Right forelimb (tissue), 1 donor: ENCODE measurements around the gene PRPSAP2.

Source experiments
- DNase-seq: peaks from one replicate; pipeline ENCODE4 v3.0.0-alpha.2; 2018

PRPSAP2 gene

DNA sequence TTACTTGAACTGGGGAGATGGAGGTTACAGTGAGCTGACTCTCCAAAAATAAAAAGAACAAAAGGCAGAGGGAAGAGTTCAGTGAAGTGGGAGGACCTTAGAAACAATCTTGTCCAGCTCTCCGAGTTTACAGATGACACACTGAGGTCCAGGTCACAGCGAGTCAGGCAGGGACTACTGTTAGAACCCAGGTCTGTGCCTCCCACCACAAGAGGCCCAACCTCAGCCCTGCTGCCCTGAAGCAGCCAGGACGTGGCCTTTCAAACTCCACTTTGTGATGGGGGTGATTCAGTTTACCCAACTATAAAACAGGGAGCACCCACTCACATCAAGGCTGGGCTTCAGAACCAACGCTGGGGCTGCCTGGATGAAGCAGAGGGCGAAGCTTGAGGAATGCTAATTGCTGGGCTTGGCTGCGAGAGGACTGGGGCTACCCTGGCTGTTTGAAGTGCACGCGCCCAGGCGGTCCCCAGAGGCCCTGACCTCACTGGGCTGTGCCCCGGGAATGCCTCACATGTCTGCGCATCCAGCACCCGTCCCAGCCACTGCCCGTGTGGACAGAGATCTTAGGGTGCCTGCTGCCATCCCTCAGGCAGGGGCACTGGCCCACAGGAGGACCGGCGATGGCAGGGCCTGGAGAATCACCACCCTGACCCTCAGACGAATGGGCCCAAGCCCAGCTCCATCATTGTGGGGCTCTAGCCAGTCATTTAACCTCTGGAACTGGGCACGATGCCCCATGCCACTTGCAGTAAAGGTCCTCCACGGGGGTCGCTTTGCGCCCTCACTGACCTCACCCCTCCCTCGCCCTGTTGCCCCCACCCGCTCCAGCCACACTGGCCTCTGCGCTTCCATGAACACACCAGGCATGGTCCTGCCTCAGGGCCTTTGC, 105.4 kb downstream of the PRPSAP2 start:
- DNase-seq = no peak

DNA sequence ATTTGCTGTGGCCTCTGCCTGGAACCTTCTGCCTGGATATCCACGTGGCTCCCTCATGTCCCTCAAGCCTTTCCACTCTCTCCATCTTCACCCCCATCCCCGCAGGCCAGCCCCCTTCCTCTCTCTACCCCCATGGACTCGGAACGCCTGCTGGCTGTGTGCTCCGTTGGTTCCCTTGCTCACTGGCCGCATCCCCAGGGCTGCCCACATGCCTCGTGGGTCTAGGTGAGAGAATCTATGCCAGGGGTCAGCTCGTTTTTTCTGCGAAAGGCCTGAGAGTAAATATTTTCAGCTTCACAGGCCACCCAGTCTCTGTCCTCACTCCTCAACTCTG, 106.1 kb downstream of the PRPSAP2 start:
- no peak for DNase-seq

DNA sequence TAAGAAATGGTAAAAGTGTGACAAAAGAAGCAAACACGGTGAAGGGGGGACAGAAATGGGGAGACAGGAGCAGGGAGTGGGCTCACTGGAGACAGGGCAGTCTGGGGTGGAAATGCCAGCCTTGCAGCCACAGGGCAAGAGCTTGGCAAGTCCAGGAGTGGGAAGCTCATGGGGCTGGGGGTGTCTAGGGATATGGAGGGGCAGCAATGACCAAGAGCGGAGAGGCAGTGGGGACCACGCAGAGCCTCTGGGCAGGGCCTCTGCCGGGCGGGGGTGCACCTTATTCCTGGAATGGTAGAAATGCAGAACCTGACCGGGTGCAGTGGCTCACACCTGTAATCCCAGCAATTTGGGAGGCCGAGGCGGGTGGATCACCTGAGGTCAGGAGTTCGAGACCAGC, 106.6 kb downstream of the PRPSAP2 start:
- no peak for DNase-seq

GRCh38 chr17:18965530-18966236, 107.8 kb downstream of the PRPSAP2 start:
- DNase-seq = no peak

GRCh38 chr17:18966831-18967624, 109.1 kb downstream of the PRPSAP2 start:
- no peak for DNase-seq

- no peak for DNase-seq
Measured at GRCh38 chr17:18967916-18968315, 110.0 kb downstream of the PRPSAP2 start.

DNA sequence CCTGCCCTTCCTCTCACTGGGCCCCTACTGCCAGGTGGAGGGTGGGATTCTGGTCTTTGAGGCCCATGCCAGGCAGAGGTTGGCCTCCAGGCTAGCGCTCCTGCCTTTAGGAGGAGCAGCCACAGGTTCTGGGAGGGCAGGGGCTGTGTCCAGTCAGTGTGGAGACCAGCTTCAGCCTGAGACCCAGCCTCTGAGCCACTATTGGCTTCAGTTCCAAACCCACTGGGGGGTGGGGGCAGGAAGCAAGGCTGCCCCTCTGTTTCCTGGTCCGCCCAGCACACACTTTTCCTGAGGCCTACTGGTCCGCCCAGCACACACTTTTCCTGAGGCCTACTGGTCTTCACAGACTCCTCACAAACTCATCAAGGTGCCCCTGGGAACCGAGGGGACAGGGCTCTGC, 110.4 kb downstream of the PRPSAP2 start:
- DNase-seq = no peak

GRCh38 chr17:18968945-18969887, 111.3 kb downstream of the PRPSAP2 start:
- DNase-seq = no peak

DNA sequence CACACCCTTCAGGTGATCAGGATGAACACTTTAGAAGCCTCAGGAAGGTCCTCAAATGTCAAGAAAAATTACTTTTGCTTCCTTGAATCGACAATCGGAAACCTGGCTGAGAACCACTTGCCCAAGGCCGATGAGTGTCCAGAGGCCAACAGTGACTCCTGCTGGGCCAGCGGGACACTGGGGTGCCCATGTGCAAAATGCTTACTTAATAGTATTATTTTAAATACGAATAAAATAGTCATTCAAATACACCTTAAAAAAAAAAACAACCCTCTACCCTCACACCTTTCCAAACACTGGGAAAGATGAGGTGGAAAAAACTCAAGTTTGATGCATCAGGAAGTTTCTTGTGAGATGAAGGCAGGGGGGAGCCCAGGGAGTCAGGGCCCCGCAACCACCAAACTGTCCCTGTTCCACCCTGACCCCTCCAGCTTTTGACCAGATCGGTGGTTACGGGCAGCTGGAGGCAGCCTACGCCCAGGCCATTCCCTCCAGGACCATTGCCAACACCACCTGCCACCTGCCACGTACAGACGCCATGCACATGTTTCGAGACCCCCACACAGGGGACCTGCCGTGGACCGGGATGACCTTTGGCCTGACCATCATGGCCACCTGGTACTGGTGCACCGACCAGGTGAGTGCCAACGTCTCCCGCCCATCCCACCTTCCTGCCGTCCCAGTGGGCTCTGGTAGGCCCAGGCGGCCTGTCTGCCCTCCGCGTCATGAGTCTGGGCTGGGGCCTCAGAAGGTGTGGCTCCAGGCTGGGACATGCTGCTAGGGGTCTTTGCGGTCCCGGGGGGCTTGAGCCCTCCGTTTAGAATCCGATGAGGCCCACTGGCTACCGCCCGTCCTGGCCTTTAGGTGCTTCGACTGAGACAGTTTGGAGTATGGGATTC, 112.9 kb downstream of the PRPSAP2 start:
- DNase-seq = no peak

DNA sequence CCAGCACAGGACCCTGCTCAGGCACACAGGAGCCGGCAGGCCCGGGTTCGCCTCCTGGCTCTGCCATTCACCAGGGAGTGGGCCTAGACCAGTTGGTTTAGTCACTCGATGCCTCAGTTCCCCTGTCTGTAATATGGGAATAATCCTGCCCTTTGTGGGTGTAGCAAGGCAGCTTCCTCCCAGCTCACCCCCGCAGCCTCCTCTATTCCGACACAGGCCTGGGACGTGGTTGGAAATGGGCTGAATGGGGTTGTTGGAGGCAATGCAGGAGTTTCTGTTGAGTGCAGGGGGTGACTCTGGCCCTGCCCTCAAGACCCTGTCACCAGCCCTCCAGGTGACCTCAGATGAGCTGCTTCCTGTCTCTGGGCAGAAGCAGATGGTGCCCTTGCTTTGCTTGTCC, 113.9 kb downstream of the PRPSAP2 start:
- no peak for DNase-seq

DNA sequence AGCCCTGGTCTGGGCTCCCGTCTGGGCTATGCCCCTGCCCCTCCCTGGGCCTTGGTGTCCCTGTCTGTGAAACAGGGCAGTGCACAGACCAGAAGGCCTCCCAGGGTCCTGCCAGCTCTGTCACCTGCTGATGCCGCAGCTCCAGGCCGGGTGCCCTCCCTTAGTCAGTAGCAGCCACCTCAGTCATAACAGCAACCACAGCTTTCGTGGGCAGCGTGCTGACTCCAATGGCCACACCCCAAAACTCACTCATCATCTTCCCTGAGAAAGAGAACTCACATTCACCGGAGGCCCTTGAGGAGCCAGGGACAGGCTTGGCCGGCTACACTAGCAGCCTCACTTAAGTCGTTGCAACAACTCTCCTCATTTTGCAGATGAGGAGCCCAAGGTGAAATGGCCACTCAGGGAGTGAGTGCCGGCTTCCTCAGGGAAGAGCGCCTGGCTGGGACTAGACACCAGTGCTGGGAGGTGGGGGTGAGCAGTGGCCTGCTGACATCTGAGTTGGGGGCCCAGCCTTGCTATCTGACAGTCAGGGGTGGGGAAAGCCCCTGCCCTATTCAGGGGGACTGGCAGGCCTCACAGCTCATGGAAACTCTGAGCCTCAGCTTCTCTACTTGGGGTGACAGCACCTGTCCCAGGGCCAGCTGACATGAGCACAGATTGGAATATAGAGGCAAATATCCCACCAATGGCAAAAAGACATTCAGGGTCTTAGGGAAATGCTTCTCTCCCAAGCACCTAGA, 116.6 kb downstream of the PRPSAP2 start:
- no peak for DNase-seq

DNA sequence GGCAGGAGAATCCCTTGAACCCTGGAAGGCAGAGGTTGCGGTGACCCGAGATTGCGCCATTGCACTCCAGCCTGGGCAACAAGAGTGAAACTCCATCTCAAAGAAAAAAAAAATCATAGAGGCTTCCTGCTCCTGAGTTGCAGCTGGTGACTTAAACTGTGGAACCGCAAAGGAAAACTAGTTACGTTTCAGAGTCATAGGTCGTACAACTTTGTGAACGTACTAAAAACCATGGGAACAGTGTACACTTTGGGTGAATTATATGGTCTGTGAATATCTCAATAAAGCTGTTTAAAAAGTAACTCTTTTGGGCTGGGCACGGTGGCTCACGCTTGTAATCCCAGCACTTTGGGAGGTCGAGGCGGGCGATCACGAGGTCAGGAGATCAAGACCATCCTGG, 117.7 kb downstream of the PRPSAP2 start:
- DNase-seq = no peak

GRCh38 chr17:18976201-18976600, 118.3 kb downstream of the PRPSAP2 start:
- no peak for DNase-seq

- DNase-seq = no peak
Measured at GRCh38 chr17:18977021-18977420, 119.1 kb downstream of the PRPSAP2 start.

GRCh38 chr17:18977646-18978045, 119.7 kb downstream of the PRPSAP2 start:
- DNase-seq = no peak

DNA sequence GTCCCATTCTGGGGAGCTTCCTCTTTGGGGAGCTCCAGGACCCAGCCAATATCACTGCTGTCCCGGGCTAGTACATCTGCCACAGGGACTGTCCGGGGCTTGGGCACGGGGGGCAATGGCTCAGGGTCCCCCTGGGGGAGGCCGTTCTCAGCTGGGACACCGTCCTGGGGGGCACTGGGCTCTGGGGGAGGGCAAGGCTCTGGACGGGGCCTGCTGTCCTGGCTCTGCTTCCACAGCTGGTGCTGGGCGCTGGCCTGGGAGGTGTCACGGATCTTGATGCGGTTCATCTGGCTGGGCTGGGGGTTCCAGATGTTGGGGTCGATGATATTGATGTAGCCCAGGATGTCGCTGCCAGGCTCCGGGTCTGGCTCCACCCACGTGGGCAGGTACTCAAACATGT, 120.1 kb downstream of the PRPSAP2 start:
- DNase-seq = no peak

GRCh38 chr17:18978655-18979054, 120.7 kb downstream of the PRPSAP2 start:
- DNase-seq = no peak
